PC-3 (cell line): Measurements from ENCODE around the gene PTPRD.

Experiments
- EZH2 ChIP-seq: fragments of 300-600 bp; sonication (generic); IDR thresholded peaks from one replicate; pipeline ENCODE4 v1.6.1; 2017; ENCODE audit warnings: antibody characterized with exemption, mild to moderate bottlenecking, low read length; ENCODE audit not compliant: unreplicated experiment
- EZH2phosphoT487 ChIP-seq: fragments of 300-600 bp; sonication (generic); IDR thresholded peaks from 2 replicates; pipeline ENCODE4 v1.6.1; 2018; ENCODE audit warnings: mild to moderate bottlenecking, antibody characterized with exemption, low read length, borderline replicate concordance
- TF ChIP-seq, protein P1 (sequence below): fragments of 300-600 bp; sonication (generic); conservative IDR thresholded peaks from 2 replicates; pipeline ENCODE4 v1.5.1; 2017; ENCODE audit warnings: antibody characterized with exemption, low read depth, mild to moderate bottlenecking, low read length

- TF ChIP-seq, protein P1, sequence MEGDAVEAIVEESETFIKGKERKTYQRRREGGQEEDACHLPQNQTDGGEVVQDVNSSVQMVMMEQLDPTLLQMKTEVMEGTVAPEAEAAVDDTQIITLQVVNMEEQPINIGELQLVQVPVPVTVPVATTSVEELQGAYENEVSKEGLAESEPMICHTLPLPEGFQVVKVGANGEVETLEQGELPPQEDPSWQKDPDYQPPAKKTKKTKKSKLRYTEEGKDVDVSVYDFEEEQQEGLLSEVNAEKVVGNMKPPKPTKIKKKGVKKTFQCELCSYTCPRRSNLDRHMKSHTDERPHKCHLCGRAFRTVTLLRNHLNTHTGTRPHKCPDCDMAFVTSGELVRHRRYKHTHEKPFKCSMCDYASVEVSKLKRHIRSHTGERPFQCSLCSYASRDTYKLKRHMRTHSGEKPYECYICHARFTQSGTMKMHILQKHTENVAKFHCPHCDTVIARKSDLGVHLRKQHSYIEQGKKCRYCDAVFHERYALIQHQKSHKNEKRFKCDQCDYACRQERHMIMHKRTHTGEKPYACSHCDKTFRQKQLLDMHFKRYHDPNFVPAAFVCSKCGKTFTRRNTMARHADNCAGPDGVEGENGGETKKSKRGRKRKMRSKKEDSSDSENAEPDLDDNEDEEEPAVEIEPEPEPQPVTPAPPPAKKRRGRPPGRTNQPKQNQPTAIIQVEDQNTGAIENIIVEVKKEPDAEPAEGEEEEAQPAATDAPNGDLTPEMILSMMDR = no peak
- TF ChIP-seq EZH2phosphoT487 (no peak), EZH2 (no peak)
Measured at GRCh38 chr9:9605681-9606080, 1007.1 kb downstream of the PTPRD start.
